ENCODE results near the gene ARHGEF6. TPM values are rescaled to one million over a fixed set of nuclear protein-coding genes. Genes with fewer than 3 reads are reported as not detected.

Gene ARHGEF6
- total RNA-seq, 3 donors from 2014 or later, result 43.6 to 120 (median 55.8) TPM

DNA sequence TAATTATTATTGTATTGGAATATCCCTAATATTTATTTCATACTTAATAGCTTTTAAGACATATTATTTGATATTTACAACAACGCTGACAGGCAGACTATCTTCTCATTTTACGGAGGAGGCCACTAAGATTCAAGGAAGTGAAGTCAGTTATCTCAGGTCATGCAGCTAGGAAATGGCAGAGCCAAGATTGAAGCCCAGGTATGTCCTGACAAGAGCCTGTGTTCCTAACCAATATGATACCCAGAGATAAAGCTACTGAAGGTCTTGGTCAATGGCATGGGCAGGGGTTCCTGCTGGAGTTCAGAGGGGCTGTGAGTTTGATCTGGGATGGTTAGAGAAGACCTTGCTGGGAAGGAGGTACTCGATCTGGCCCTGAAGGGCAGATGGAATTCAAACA is 47.1 kb downstream of the ARHGEF6 start:
- H3K4me1 ChIP-seq, result no peaks in the 10 kb centered on the region
- H3K9me3 ChIP-seq, result no peaks in the 10 kb centered on the region
- TF ChIP-seq POLR2A (IDR thresholded peaks at IDR 0.05), result no peak
- TF ChIP-seq, protein P1, sequence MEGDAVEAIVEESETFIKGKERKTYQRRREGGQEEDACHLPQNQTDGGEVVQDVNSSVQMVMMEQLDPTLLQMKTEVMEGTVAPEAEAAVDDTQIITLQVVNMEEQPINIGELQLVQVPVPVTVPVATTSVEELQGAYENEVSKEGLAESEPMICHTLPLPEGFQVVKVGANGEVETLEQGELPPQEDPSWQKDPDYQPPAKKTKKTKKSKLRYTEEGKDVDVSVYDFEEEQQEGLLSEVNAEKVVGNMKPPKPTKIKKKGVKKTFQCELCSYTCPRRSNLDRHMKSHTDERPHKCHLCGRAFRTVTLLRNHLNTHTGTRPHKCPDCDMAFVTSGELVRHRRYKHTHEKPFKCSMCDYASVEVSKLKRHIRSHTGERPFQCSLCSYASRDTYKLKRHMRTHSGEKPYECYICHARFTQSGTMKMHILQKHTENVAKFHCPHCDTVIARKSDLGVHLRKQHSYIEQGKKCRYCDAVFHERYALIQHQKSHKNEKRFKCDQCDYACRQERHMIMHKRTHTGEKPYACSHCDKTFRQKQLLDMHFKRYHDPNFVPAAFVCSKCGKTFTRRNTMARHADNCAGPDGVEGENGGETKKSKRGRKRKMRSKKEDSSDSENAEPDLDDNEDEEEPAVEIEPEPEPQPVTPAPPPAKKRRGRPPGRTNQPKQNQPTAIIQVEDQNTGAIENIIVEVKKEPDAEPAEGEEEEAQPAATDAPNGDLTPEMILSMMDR (IDR thresholded peaks at IDR 0.05), result no peak
- no peak for TF ChIP-seq POLR2AphosphoS5 (IDR thresholded peaks at IDR 0.05)
- intact Hi-C loops (cut with DNase I; ENCODE audit: low total_unique reads), result no loop called here
- H3K4me3 ChIP-seq, result no peak overlapping the region
- no peak overlapping the region for H3K27ac ChIP-seq
- no peaks in the 10 kb centered on the region for H3K36me3 ChIP-seq
- DNase-seq (ENCODE audit: low spot score in 2 of 2), result no peak
- peaks cover 0 to 4% of the 10 kb centered on the region in 2 donors for H3K27me3 ChIP-seq

DNA sequence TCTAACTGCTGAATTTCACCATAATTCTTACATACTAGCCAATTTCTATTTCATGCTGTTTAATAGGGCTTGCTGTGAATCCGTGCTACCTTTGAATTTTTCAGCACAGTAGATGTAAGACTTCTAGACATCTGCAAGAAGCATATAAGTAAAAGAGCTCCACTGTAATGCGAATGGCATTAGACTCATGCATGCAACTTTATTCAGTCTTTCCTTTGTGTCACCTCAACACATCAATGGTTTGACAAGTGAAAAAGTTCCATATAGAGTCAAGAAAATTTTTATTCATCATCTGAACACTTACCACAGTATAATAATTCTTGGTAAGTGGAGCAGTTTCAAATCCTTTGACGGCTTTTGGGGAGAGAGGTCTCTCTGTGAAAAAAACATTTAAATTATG is 48.9 kb downstream of the ARHGEF6 start:
- Histone ChIP-seq H3K36me3 (no peaks in the 10 kb centered on the region), H3K4me3 (no peak overlapping the region), H3K4me1 (no peaks in the 10 kb centered on the region), H3K27me3 (peaks cover 0 to 10% of the 10 kb centered on the region in 2 donors), H3K27ac (no peak overlapping the region), H3K9me3 (no peaks in the 10 kb centered on the region)
- TF ChIP-seq, protein P1 (IDR thresholded peaks at IDR 0.05), result no peak
- TF ChIP-seq POLR2AphosphoS5 (IDR thresholded peaks at IDR 0.05), result no peak
- no peak for TF ChIP-seq POLR2A (IDR thresholded peaks at IDR 0.05)
- intact Hi-C loops (cut with DNase I; ENCODE audit: low total_unique reads), result no loop called here
- DNase-seq (ENCODE audit: low spot score in 2 of 2), result no peak

GRCh38 chrX:136731207-136731782 is 49.4 kb downstream of the ARHGEF6 start:
- H3K4me3 ChIP-seq, result no peak overlapping the region
- TF ChIP-seq POLR2AphosphoS5 (IDR thresholded peaks at IDR 0.05) (no peak), POLR2A (IDR thresholded peaks at IDR 0.05) (no peak)
- TF ChIP-seq, protein P1 (IDR thresholded peaks at IDR 0.05), result no peak
- peaks cover 0 to under 1% of the 10 kb centered on the region in 2 donors for H3K4me1 ChIP-seq
- no peaks in the 10 kb centered on the region for H3K36me3 ChIP-seq
- no peak overlapping the region for H3K27ac ChIP-seq
- no peaks in the 10 kb centered on the region for H3K9me3 ChIP-seq
- H3K27me3 ChIP-seq, result peaks cover 0 to 10% of the 10 kb centered on the region in 2 donors
- intact Hi-C loops (cut with DNase I; ENCODE audit: low total_unique reads), result no loop called here
- DNase-seq (ENCODE audit: low spot score in 2 of 2), result no peak

DNA sequence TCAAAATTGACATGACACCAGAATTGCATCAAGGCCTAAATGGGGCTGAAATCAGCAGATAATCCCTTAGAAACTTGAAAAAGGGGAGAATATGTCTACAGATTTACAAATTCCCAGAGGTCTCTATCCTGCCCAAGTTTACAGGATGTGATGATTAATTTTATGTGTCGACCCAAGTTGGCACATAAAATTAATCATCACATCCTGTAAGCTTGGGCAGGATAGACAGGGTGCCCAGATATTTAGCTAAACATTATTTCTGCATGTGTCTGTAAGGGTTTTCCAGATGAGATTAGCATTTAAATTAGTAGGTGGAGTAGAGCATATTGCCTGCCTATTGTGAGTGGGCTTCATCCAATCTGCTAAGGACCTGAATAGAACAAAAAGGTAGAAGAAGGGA is 52.3 kb downstream of the ARHGEF6 start:
- no peaks in the 10 kb centered on the region for H3K36me3 ChIP-seq
- TF ChIP-seq POLR2AphosphoS5 (IDR thresholded peaks at IDR 0.05), result no peak
- TF ChIP-seq, protein P1 (IDR thresholded peaks at IDR 0.05), result no peak
- intact Hi-C loops (cut with DNase I; ENCODE audit: low total_unique reads), result no loop called here
- H3K4me1 ChIP-seq, result peaks cover 0 to 3% of the 10 kb centered on the region in 2 donors
- H3K4me3 ChIP-seq, result no peak overlapping the region
- H3K27ac ChIP-seq, result no peak overlapping the region
- no peaks in the 10 kb centered on the region for H3K9me3 ChIP-seq
- H3K27me3 ChIP-seq, result peaks cover 0 to 7% of the 10 kb centered on the region in 2 donors
- DNase-seq (ENCODE audit: low spot score in 2 of 2), result no peak

- TF ChIP-seq POLR2A (IDR thresholded peaks at IDR 0.05) (no peak), POLR2AphosphoS5 (IDR thresholded peaks at IDR 0.05) (no peak)
- TF ChIP-seq, protein P1 (IDR thresholded peaks at IDR 0.05), result no peak
- Histone ChIP-seq H3K4me3 (no peak overlapping the region), H3K27ac (peak overlapping the region in 1 of 2 donors; percentile 48), H3K27me3 (peaks cover 0 to 7% of the 10 kb centered on the region in 2 donors), H3K4me1 (peaks cover 0 to 3% of the 10 kb centered on the region in 2 donors), H3K9me3 (no peaks in the 10 kb centered on the region), H3K36me3 (no peaks in the 10 kb centered on the region)
- peak in 1 of 2 donors; percentile 31 for DNase-seq (ENCODE audit: low spot score in 2 of 2)
- intact Hi-C loops (cut with DNase I; ENCODE audit: low total_unique reads), result no loop called here
These were observed 55.2 kb downstream of the ARHGEF6 start for GRCh38 chrX:136725441-136726104.

Measured in breast epithelium (tissue), 4 donors.